Stimulated activated CD4-positive, alpha-beta T cell treated with anti-CD3 and anti-CD28 coated beads, Interleukin-1b, Interleukin-23, amount 100 ng/mL, for 1 hour (primary cell): Measurements from ENCODE around the gene TMEM231.

Source experiments
- DNase-seq, 2 donors: peaks; one replicate each; pipeline ENCODE4 v3.0.0-alpha.2; 2020; ENCODE audit warnings: low read depth in 2 of 2

Gene TMEM231

GRCh38 chr16:75488322-75488721, 67.7 kb downstream of the TMEM231 start:
- DNase-seq = no peak
